GM18907 (cell line): Measurements from ENCODE around the gene ATP13A4.
"Not testable (repeated sequence)": the region's sequence is repeated elsewhere in the genome, so short reads cannot be mapped to it uniquely, and the experiment has no call there.

Experiments used
- ATAC-seq: cut with Tn5 transposase; IDR thresholded peaks from one replicate; pipeline ENCODE4 v1.9.1; 2021; ENCODE audit warnings: mild to moderate bottlenecking, moderate library complexity; ENCODE audit not compliant: unreplicated experiment

ATP13A4 gene

GRCh38 chr3:193563426-193563825, 8.7 kb upstream of the ATP13A4 start:
- no peak for ATAC-seq

GRCh38 chr3:193560870-193561269, 6.2 kb upstream of the ATP13A4 start:
- no peak for ATAC-seq

DNA sequence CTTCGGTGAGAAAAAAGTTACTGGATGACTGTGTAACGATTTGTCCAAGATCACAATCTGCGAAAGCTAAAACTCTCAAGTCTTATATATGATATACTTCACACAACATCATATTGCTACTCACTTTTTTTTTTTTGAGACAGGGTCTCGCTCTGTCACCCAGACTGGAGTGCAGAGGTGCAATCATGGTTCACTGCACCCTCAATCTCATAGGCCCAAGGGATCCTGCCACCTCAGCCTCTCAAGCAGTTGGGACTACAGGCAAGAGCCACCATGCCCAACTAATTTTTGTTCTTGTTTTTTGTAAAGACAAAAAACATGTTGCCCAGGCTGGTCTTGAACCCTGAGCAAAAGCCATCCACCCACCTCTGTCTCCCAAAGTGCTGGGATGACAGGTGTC, 5.4 kb upstream of the ATP13A4 start:
- ATAC-seq, result no peak

GRCh38 chr3:193559100-193559499, 4.4 kb upstream of the ATP13A4 start:
- no peak for ATAC-seq

GRCh38 chr3:193556841-193557240, 2.1 kb upstream of the ATP13A4 start:
- ATAC-seq, result no peak

DNA sequence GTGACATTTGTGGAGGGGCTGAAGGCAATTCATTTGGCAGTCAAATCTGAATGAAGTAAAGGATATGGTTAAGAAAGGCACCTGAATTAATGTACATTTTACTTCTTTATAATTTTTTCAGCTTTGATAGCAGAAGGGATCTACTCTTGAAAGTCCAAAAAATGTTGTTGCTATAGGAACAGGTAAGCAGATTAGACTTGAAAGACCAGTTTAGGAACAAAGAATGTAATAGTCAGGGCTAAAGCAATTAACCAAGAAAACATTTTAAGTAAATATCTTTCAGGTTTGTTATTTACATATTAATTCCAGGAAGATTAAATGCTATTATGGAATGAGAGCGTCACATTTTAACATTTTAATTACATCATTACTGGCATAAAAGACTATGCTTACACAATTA, 1.1 kb downstream of the ATP13A4 start:
- ATAC-seq, result no peak

GRCh38 chr3:193552923-193553322, 1.8 kb downstream of the ATP13A4 start:
- no peak for ATAC-seq

- ATAC-seq, result no peak
These were observed 6.3 kb downstream of the ATP13A4 start for GRCh38 chr3:193548406-193548805.

GRCh38 chr3:193546129-193546528, 8.6 kb downstream of the ATP13A4 start:
- no peak for ATAC-seq

GRCh38 chr3:193545304-193545703, 9.4 kb downstream of the ATP13A4 start:
- ATAC-seq, result no peak

GRCh38 chr3:193544289-193544688, 10.4 kb downstream of the ATP13A4 start:
- ATAC-seq, result no peak

GRCh38 chr3:193530231-193531165, 24.2 kb downstream of the ATP13A4 start:
- no peak for ATAC-seq

DNA sequence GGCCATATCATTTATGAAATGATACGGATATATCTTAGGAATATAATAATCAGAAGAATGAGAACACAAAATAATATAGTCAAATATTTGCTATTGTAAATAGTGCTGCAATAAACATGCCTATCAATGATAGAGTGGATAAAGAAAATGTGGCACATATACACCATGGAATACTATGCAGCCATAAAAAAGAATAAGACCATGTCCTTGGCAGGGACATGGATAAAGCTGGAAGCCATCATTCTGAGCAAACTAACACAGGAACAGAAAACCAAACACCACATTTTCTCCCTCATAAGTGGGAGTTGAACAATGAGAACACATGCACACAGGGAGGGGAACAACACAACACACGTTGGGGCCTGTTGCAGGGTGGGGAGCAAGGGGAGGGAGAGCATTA, 28.6 kb downstream of the ATP13A4 start:
- ATAC-seq, result not testable (repeated sequence)

- ATAC-seq, result no peak
These were observed 32.2 kb downstream of the ATP13A4 start for GRCh38 chr3:193522473-193522872.

DNA sequence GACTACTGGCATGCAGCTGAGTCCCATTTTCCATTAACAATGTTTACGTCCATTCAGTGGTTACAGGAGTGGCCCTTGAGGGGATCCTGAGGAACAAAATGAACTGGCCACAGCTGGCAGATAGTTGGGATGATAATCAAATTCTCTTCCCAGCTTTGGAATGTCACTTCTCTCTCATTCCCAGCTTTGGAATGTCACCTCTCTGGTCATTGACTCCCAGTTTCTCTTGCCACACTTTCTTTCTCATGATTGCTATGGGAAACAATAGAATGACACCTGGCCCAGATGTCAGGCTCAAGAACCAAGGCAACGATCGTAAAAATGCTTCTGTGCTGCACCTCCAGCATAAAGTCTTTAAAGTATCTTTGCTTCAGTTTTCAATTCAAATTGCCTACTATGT, 34.0 kb downstream of the ATP13A4 start:
- no peak for ATAC-seq

DNA sequence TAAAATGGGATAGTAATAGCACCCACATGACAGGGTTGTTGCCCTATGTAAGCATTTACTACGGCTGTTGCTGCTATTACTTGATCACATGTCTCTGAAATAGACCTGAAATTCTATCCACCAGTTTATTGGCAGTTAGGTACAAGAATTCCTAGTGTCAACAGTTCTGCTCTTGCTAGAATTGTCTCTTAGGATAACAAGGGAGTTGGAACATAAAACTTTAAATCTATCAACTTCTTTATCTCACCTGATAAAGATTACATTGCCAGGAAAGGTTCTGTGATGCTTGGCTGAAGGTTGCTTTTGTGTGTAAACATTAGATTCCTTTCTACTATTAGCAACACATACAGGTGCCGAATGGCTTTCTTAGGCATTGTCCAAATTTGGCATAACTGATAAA, 38.7 kb downstream of the ATP13A4 start:
- no peak for ATAC-seq

DNA sequence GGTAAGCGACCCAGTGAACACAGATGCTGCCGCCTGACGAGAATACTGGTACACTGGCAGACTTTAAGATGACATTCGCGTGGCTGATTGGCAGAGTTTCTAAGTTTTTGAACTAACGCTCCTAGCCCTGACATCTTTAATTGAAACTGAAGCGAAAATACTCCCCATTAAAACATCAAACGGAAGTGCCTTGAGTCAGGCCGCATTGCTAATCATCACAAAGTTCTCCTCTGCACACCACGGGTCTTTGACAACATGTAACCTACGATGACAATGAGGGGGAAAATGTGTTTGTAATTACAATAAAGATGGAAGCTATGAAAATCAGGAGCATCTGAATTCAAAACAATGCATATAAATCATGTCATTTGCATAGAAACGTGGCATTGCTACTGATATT, 44.5 kb downstream of the ATP13A4 start:
- no peak for ATAC-seq

DNA sequence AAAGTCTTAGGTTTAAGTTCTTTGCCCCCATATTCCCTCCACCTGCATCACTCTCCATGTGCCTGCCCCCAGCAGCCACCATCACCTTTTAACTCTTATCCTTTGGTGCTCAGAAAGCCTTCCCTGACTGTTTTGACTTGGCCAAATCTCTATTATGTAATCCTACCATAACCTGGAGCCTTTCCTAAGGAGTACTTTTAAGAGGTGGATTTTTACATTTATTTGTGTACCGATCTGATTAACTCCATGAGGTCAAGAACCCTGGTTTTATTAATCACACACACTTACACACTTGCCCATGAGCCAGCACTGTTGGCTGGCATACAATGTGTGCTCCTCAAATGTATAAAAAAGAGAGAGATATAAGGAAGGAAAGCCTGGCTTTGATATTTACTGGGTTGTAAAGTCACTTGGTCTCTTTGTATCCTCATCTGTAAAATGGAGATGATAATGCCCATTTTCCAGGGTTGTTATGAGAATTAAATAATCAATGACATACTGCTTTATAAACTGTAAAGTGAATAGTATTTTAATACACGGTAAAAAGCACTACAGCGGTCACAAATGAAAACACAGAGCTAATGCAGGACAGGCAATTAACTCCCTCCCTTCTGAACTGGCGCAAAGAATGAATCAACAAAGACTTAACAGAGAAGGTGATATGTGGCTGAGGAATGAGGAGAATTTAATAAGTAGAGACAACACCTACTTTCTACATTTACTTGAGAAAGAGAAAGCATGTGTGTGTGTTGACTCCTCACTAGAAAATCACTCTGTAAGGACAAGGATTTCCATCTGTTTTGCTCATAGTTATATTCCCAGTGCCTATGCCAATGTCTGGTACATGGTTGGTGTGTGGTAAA, 45.4 kb downstream of the ATP13A4 start:
- no peak for ATAC-seq

DNA sequence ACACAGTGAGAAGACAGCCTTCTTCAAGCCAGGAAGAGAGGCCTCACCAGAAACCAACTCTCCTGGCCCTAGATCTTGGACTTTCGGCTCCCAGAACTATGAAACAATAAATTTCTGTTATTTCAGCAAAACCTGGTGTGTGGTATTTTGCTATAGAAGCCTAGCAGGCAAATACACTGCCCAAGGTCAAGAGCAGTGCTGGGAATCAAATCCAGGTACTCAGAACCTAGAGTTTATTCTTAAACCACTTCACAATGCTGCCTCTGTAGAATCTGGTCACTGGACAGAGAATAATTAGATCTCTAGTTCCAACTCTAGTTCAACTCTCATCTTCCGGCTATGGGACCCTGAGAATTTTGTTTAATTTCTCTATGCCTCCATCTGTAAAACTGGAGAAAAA, 46.6 kb downstream of the ATP13A4 start:
- ATAC-seq, result no peak

DNA sequence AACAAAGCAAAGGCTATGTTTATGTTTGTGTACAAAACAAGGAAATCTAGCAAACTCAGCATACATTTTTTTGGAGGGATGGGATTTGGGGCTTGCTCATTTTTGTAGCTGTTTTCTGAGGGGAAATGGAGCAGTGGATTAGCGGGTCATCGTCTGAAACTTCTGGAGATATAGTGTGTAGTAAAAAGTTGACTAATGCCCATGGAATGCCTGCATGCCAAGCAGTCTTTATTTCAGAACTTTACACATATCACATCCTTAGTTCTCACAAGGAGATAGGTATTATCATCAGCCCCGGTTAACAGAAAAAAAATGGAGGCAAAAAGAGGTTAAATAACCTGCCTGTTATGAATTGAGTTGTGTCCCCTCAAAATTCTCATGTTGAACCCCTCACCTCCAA, 47.1 kb downstream of the ATP13A4 start:
- ATAC-seq, result no peak

DNA sequence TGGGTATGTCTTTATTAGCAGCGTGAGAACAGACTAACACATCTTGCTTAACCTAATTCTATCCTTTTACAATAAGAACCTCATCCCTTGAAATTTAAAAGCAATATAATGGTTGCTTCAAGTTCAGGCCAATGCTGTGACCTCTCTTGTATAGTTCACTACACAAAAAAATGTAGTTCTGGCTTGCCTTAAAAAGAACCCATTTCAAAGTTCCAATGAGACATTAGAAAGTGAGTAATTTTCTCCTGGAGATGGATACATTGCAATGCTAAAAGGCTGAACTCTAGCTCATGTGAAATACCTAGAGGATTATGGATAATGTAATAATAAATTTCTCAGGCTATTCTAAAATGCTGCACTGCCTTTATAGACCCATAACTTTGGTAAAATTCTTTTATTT, 47.8 kb downstream of the ATP13A4 start:
- ATAC-seq, result no peak

DNA sequence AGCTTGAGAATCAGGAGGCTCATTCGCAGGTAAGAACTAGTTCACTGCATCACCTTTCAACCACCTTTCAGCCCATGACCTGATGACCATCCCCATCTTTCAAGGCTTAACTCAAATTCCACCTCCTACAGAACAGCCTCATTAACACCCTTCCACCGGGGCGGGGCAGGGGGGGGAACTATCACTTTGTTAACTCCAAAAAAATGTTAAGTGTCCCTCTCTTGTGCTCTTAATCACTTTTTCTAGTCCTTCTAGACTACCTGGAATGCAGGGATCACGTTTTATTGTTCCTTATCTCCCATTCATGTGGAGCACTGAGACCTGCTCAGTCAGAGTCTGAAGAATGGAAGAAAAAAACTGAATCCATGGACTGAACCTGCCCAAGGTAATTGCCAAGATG, 51.8 kb downstream of the ATP13A4 start:
- ATAC-seq, result no peak
